ENCODE data around the gene STK36.

Gene STK36

GRCh38 chr2:218716070-218716469, 44.2 kb downstream of the STK36 start:
- Histone ChIP-seq H3K4me3 (no peak overlapping the region), H3K36me3 (ENCODE audit: insufficient read depth, low read length) (peaks cover 33% of the 10 kb centered on the region), H3K9me3 (ENCODE audit: low read depth, low read length) (no peaks in the 10 kb centered on the region), H3K27ac (no peak overlapping the region), H3K9ac (ENCODE audit: insufficient read length) (no peak overlapping the region)
- TF ChIP-seq EZH2 (IDR thresholded peaks at IDR 0.05) (no peak), POLR2AphosphoS5 (IDR thresholded peaks at IDR 0.05; ENCODE audit: borderline replicate concordance, low read depth, low read length) (no peak), FOXP2 (optimal IDR thresholded peaks at IDR 0.05; ENCODE audit: control extremely low read depth, extremely low read length, insufficient read depth) (no peak)
- DNase-seq (ENCODE audit: low read depth, low spot score) = no peak

- TF ChIP-seq FOXP2 (optimal IDR thresholded peaks at IDR 0.05; ENCODE audit: control extremely low read depth, extremely low read length, insufficient read depth) = no peak
- TF ChIP-seq POLR2AphosphoS5 (IDR thresholded peaks at IDR 0.05; ENCODE audit: borderline replicate concordance, low read depth, low read length) = no peak
- TF ChIP-seq EZH2 (IDR thresholded peaks at IDR 0.05) = no peak
- DNase-seq (ENCODE audit: low read depth, low spot score) = no peak
- Histone ChIP-seq H3K9ac (ENCODE audit: insufficient read length) (no peak overlapping the region), H3K27ac (no peak overlapping the region), H3K36me3 (ENCODE audit: insufficient read depth, low read length) (peaks cover 33% of the 10 kb centered on the region), H3K9me3 (ENCODE audit: low read depth, low read length) (no peaks in the 10 kb centered on the region), H3K4me3 (no peak overlapping the region)
These were observed 45.4 kb downstream of the STK36 start for GRCh38 chr2:218717262-218717661.

- no peaks in the 10 kb centered on the region for H3K9me3 ChIP-seq (ENCODE audit: low read depth, low read length)
- peaks cover 33% of the 10 kb centered on the region for H3K36me3 ChIP-seq (ENCODE audit: insufficient read depth, low read length)
- no peak overlapping the region for H3K9ac ChIP-seq (ENCODE audit: insufficient read length)
- TF ChIP-seq EZH2 (IDR thresholded peaks at IDR 0.05) (no peak), FOXP2 (optimal IDR thresholded peaks at IDR 0.05; ENCODE audit: control extremely low read depth, extremely low read length, insufficient read depth) (no peak), POLR2AphosphoS5 (IDR thresholded peaks at IDR 0.05; ENCODE audit: borderline replicate concordance, low read depth, low read length) (no peak)
- H3K27ac ChIP-seq = no peak overlapping the region
- DNase-seq (ENCODE audit: low read depth, low spot score) = no peak
- H3K4me3 ChIP-seq = no peak overlapping the region
These were observed 46.2 kb downstream of the STK36 start for GRCh38 chr2:218718058-218718457.

GRCh38 chr2:218719457-218719856, 47.6 kb downstream of the STK36 start:
- no peak for DNase-seq (ENCODE audit: low read depth, low spot score)
- H3K9ac ChIP-seq (ENCODE audit: insufficient read length) = no peak overlapping the region
- no peaks in the 10 kb centered on the region for H3K9me3 ChIP-seq (ENCODE audit: low read depth, low read length)
- H3K27ac ChIP-seq = no peak overlapping the region
- H3K36me3 ChIP-seq (ENCODE audit: insufficient read depth, low read length) = peaks cover 29% of the 10 kb centered on the region
- TF ChIP-seq FOXP2 (optimal IDR thresholded peaks at IDR 0.05; ENCODE audit: control extremely low read depth, extremely low read length, insufficient read depth) = no peak
- TF ChIP-seq EZH2 (IDR thresholded peaks at IDR 0.05) = no peak
- no peak for TF ChIP-seq POLR2AphosphoS5 (IDR thresholded peaks at IDR 0.05; ENCODE audit: borderline replicate concordance, low read depth, low read length)
- no peak overlapping the region for H3K4me3 ChIP-seq

GRCh38 chr2:218720048-218721041, 48.5 kb downstream of the STK36 start:
- no peak overlapping the region for H3K27ac ChIP-seq
- DNase-seq (ENCODE audit: low read depth, low spot score) = no peak
- peaks cover 34% of the 10 kb centered on the region for H3K36me3 ChIP-seq (ENCODE audit: insufficient read depth, low read length)
- H3K4me3 ChIP-seq = no peak overlapping the region
- no peaks in the 10 kb centered on the region for H3K9me3 ChIP-seq (ENCODE audit: low read depth, low read length)
- TF ChIP-seq EZH2 (IDR thresholded peaks at IDR 0.05) (no peak), FOXP2 (optimal IDR thresholded peaks at IDR 0.05; ENCODE audit: control extremely low read depth, extremely low read length, insufficient read depth) (no peak), POLR2AphosphoS5 (IDR thresholded peaks at IDR 0.05; ENCODE audit: borderline replicate concordance, low read depth, low read length) (no peak)
- H3K9ac ChIP-seq (ENCODE audit: insufficient read length) = no peak overlapping the region

GRCh38 chr2:218721488-218721887, 49.6 kb downstream of the STK36 start:
- Histone ChIP-seq H3K27ac (no peak overlapping the region), H3K4me3 (no peak overlapping the region), H3K9ac (ENCODE audit: insufficient read length) (no peak overlapping the region), H3K9me3 (ENCODE audit: low read depth, low read length) (no peaks in the 10 kb centered on the region; the same call in 1 of the 2 replicates), H3K36me3 (ENCODE audit: insufficient read depth, low read length) (peaks cover 31% of the 10 kb centered on the region)
- no peak for DNase-seq (ENCODE audit: low read depth, low spot score)
- no peak for TF ChIP-seq POLR2AphosphoS5 (IDR thresholded peaks at IDR 0.05; ENCODE audit: borderline replicate concordance, low read depth, low read length)
- TF ChIP-seq EZH2 (IDR thresholded peaks at IDR 0.05) = no peak
- TF ChIP-seq FOXP2 (optimal IDR thresholded peaks at IDR 0.05; ENCODE audit: control extremely low read depth, extremely low read length, insufficient read depth) = no peak

- H3K36me3 ChIP-seq (ENCODE audit: insufficient read depth, low read length) = peaks cover 32% of the 10 kb centered on the region
- no peak for DNase-seq (ENCODE audit: low read depth, low spot score)
- no peaks in the 10 kb centered on the region; the same call in 1 of the 2 replicates for H3K9me3 ChIP-seq (ENCODE audit: low read depth, low read length)
- TF ChIP-seq EZH2 (IDR thresholded peaks at IDR 0.05) = no peak
- no peak for TF ChIP-seq POLR2AphosphoS5 (IDR thresholded peaks at IDR 0.05; ENCODE audit: borderline replicate concordance, low read depth, low read length)
- no peak for TF ChIP-seq FOXP2 (optimal IDR thresholded peaks at IDR 0.05; ENCODE audit: control extremely low read depth, extremely low read length, insufficient read depth)
- no peak overlapping the region for H3K9ac ChIP-seq (ENCODE audit: insufficient read length)
- H3K4me3 ChIP-seq = no peak overlapping the region
- no peak overlapping the region; the same call in 1 of the 2 replicates for H3K27ac ChIP-seq
These were observed 50.0 kb downstream of the STK36 start for GRCh38 chr2:218721934-218722333.

- Histone ChIP-seq H3K4me3 (peak overlapping the region; percentile 33; the same call in 1 of the 2 replicates), H3K9me3 (ENCODE audit: low read depth, low read length) (no peaks in the 10 kb centered on the region; the same call in 1 of the 2 replicates), H3K36me3 (ENCODE audit: insufficient read depth, low read length) (peaks cover 32% of the 10 kb centered on the region), H3K27ac (peak overlapping the region; percentile 63), H3K9ac (ENCODE audit: insufficient read length) (no peak overlapping the region)
- TF ChIP-seq POLR2AphosphoS5 (IDR thresholded peaks at IDR 0.05; ENCODE audit: borderline replicate concordance, low read depth, low read length) (no peak), FOXP2 (optimal IDR thresholded peaks at IDR 0.05; ENCODE audit: control extremely low read depth, extremely low read length, insufficient read depth) (no peak)
- no peak for DNase-seq (ENCODE audit: low read depth, low spot score)
These were observed 50.5 kb downstream of the STK36 start for GRCh38 chr2:218722419-218722818.
